GM19099 (cell line): ENCODE data around the gene RRAS.

Source experiments
- POLR2A ChIP-seq: IDR thresholded peaks from 3 replicates; pipeline ENCODE4 v1.6.1; 2011; ENCODE audit warnings: low read depth; ENCODE audit not compliant: insufficient read length; ENCODE audit errors: extremely low read depth

Gene RRAS

DNA sequence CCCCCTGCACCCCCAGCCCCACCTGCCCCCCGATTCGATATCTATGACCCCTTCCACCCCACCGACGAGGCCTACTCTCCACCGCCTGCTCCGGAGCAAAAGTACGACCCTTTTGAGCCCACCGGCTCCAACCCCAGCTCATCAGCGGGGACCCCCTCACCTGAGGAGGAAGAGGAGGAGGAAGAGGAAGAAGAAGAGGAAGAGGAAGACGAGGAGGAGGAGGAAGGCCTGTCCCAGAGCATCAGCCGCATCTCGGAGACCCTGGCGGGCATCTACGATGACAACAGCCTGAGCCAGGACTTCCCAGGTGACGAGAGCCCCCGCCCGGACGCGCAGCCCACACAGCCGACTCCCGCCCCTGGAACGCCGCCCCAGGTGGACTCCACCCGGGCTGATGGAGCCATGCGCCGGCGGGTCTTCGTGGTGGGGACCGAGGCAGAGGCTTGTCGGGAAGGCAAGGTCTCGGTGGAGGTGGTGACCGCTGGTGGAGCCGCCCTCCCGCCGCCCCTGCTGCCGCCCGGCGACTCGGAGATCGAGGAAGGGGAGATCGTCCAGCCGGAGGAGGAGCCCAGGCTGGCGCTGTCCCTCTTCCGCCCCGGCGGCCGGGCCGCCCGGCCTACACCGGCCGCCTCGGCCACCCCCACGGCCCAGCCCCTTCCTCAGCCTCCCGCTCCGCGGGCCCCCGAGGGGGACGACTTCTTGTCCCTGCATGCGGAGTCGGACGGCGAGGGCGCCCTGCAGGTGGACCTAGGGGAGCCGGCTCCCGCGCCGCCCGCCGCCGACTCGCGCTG is 11.3 kb upstream of the RRAS start:
- TF ChIP-seq POLR2A: no peak

DNA sequence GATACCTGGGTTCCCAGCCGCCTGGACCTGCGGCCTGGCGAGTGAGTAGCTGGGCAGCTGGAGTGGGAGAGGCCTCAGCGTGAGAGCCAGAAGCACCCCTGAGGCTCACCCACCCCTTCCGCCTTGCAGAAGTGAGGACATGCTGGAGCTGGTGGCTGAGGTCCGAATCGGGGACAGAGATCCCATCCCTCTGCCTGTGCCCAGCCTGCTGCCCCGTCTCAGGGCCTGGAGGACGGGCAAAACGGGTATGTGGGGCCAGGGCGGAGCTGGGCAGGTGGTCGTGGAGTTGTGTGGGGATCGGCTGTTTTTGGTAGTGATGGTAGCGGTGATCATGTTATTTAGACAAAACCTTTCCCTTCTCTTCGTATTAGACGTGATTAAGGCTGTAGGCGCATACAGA is 6.6 kb upstream of the RRAS start:
- TF ChIP-seq POLR2A: no peak

DNA sequence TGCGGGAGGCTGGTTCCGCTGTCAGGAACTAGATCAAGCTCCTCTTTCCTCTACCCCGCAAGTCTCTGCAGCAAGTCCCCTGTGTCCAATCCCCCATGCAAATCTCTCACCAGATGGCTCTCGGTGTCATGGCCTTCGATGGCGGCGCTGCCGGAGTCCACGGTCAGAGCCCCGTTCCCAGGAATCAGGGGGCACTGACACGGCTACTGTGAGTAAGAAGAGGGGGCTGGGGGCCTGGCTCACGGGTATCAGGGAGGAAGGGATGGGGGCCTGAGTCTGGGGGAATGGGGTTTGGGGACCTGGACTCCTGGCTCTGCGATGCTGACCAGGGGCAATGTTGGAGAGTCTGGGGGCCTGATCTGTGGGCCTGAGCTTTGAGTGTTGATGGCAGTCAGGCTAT is 6.1 kb upstream of the RRAS start:
- no peak for TF ChIP-seq POLR2A

DNA sequence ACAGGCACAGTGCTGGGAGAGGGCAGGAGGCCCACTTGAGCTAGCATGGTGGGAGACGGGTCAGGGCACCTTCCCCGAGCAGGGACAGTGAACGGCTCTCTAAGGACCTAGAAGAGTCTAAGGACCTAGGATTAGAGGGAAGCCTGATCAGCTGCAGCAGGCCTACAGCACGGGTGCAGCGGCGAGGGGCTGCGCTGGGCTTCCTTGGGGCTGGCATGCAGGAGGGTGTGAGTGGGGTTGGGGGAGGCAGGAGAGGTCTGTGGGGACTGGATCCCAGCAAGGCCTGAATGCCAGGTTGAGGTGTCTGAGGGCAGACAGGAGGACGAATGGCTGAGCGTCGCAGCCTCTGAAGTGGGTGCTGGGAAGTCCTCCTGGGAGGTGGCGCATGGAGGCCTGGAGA is 5.6 kb upstream of the RRAS start:
- no peak for TF ChIP-seq POLR2A

DNA sequence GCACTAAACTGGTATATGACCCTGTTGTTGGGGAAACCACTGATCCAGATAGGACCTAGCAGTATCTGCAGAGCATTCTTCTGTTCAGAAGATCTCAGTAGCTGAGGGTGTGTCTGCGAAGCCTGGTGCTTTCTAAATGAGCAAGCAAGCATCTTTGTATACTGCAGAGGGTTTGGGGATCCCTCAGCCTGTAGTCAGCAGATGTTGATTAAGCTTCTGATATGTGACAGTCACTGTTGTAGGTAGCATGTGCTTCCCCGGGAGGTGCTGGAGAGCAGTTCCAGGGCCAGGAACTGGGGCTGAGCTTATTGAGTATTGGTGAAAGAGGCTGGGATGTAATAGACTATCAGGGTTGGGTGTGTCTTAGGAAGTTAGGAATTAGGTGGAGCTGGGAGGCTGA is 3.5 kb upstream of the RRAS start:
- TF ChIP-seq POLR2A: no peak

DNA sequence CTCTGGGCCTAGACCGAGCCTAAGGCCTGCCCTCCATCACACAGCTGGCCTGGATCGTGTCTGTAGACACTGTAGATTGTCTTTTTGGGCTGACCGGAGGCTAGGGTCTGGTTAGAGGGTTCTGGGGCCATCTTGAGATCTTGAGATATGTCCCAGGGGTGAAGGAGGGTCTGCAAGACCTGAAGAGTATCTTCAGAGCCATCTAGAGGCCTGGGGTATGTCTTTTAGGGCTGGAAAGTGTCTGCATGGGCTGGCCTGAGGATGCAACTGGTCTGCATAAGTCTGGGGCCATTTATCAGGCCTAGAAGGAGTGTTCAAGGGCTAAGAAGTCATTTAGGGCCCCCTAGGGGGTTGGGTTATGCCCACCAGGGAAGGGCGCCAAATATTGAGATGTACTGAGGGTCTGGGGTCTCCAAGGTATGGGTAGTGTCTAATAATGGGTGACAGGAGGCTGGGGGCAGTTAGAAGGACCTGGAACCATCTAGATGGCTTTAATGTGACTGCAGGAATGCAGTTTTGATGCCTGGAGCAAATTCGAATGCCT is 2.6 kb upstream of the RRAS start:
- TF ChIP-seq POLR2A: no peak

DNA sequence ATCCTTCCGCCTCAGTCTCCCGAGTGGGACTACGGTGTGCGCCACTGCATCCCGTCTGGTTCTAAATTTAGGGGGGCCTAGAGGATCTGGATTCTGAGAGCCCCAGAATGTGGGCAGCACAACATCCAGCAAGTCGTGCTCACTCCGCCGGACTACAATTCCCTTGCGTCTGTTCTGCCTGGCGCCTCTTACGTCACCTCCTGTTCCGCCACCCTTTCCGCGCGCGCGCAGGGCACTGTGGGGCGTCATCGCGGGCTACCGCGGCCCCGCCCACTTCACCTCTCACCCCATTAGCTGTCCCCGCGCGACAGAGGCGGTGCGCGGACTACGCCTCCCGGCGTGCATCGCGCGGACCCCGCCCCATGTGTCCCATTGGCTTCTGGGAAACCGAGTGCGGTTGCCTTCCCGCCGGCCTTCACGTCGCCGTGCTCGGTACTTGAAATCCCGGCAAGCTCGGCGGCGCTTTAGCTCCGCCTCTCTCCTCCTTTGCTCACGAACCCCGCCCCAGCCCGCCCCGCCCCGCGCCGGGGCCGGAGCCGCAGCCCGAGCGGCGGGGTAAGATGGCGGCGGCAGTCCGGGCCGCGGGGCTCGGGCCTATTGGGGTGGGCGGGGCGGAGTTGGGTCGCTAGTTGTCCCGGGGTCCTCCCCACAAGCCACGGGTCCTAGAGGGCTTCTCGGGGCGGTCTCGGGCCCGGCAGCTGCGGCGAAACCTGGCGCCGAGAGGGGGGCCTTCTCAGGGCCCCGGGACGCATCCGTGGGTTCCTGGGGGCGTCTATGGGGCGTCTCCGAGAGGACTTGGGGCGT is 1.9 kb upstream of the RRAS start, which contains the start of gene SCAF1:
Gene SCAF1 (plus strand): TSS at position 522 of the 804 bp plus-strand sequence. CDS start 2,818 bp downstream, outside the sequence.
- TF ChIP-seq POLR2A: peak; percentile 49

DNA sequence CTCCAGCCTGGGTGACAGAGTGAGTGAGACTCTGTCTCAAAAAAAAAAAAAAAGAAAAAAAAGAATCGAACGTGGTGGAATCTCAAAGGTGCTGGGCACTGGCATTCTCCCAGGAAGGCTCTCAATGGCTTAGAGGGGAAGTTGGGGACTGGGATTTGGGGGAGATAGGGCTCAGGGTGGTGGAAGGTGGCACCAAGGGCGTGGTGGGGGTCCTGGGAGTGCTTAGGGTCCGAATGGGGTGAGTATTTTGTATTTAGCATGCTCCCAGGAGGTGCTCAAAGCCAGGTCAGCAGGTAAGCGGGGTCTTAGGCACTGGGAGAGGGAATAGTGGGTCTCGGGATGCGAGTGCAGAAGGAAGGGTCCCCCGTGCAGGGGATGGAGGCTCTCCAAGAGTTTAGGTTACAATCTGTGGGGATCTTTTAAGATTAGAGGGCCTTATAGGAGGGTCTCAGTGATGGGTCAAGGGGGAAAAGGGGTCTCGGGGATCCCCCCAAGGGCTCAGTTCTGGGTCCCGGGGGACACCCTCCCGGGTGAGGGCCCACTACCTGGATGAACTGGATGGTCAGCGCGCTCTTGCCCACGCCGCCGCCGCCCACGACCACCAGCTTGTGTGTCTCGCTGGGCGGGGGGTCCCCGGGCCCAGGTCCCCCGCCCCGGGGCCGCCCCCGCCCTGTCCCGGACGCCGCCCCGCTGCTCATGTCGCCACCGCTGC is 386 bp downstream of the RRAS start:
- TF ChIP-seq POLR2A: no peak

DNA sequence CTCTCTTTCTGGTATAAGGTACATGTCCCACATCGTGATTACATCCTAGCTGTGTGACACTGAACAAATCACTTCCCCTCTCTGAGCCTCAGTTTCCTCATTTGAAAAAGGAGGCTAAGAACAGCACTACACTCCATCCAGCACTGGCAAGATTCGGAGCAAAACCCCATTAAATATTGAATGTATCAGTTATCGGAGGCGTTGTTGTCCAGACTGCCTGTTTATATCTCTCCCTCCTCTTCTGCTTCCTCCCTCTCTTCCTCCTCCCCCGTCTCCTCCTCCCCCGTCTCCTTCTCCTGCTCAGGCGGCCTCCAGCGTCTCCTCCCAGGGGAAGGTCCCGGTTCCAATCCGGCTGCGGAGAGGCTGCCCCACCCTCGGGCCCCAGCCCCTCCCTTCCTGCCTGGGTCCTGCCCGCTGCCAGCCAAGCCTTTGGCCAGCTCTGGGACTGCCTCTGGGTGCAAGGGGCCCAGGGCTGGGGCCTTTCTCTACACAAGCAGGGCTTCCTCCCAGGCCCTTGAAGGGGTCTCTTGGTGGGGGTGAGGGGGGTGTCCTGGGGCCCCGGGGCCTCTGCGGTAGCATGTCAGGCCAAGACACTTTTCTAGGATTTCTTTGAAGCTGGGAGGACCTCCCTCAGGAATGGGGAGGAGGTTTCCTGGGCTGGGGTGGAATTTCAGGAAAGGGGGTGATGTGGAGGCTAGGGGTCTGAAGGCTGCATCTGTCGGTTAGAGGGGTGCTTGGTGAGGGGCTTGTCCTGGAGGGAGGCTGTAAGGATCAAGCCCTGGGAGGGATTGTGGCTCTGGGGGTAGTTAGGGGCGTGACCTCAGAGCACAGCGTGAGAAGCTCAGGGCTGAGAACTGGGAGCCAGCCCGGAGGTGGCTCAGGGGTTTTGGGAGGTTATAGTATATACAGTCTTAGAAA is 1.9 kb downstream of the RRAS start:
- TF ChIP-seq POLR2A: no peak

DNA sequence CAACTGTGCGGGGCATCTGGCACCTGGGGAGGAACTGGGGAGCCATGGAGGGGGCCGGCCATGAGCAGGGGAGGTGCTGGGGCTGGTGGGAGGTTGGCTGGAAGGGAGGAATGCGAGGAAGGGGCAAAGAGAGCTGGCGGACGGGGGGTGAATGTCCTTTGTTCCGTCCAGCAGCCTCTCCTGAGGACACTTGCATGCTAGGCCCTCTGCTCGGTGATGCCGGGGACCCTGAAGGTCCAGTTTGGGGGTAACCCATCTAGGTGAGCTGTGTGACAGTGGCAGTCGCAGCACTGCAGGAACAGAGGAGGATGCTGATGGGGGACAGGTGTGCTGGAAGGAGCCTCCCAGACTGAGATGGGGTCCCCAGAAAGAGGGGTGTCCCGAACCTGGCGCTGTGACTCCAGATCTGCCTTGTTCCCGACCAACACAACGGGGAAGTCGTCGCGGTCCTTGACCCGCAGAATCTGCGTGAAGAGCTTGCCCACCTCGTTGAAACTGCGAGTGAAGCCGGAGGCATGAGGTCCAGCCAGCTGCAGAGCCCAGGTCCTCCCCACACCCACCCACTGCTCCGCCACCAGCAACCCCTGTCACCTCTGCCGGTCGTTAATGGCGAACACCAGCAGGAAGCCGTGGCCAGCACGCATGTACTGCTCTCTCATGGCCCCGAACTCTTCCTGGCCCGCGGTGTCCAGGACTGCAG is 3.6 kb downstream of the RRAS start:
- TF ChIP-seq POLR2A: no peak

DNA sequence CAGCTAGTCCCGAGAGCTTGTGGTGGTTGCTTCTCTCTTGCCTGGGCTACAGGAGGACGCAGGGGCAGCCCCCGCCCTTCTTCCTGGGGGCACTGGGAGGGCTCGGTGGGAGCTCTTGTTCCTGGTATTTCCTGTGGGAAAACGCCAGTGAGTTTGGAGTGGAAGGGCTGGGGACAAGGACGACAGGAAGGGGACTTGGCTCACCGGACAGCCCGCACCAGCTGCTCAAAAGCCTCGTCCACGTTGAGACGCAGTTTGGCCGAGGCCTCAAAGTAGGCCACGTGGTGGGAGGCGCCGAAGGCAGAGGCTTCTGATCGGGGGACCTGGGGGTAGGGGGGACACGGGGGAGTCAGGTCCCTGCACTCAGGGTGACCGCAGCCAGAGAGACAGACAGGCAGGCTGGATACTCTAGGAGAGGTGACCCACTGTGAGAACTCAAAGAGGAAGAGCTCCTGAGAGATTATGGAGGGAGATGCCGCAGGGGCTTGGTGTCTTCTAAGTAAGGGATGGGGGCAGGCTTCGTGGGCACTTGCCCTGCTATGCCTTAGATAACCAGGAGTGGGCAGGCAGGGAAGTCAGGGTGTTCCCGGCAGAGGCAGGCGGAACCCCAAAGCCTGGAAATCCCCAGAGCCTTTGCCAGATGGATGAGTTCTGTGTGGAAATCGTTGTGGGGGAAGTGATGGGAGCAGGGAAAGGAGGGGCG is 4.3 kb downstream of the RRAS start:
- TF ChIP-seq POLR2A: no peak

DNA sequence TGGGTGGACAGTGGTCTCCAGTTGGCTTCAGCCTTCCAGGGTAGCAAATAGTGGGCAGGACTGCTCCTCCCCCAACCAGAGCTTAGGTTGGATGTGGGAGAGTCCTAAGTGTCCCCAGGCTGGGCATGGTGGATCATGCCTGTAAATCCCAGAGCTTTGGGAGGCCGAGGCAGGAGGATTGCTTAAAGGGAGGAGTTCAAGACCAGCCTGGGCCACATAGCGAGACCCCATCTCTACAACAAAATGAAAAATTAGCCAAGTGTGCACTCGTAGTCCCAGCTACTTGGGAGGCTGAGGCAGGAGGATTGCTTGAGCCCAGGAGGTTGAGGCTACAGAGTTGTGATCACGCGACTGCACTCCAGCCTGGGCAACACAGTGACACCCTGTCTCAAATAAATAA is 7.4 kb downstream of the RRAS start:
- no peak for TF ChIP-seq POLR2A

DNA sequence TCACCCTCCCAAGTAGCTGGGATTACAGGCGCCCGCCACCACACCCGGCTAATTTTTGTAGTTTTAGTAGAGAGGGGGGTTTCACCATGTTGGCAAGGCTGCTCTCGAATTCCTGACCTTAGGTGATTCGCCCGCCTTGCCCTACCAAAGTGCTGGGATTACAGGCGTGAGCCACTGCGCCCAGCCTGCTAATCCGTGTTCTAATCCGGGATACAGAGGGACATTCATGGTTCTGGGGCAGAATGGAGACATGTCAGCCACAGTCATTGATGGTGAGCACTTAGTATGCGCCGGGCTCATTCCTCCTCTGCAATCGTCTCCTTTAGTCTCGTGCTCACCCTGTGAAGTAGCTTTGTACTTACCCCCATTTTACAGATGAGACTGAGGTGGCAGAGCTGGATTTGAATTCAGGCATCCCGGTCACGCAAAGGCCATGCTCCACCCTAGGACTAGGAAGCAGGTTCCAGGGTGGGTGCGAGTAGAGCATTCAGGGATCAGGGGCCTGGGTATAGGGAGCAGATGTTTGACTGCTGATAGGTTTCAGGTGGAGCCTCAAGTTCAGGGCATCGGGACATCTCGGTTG is 8.2 kb downstream of the RRAS start:
- TF ChIP-seq POLR2A: no peak
